Karpas-422 (cell line): ENCODE data around the gene C1orf226. TPM values are rescaled to one million over a fixed set of nuclear protein-coding genes. Genes with fewer than 3 reads are reported as not detected.

Experiments used
- DNase-seq: peaks from one replicate; pipeline ENCODE4 v3.0.0-alpha.2; 2015
- H2AFZ ChIP-seq: fragments of 200-600 bp; sonication (generic); 2 replicates; pipeline ENCODE4 v1.6.1; 2014; ENCODE audit warnings: antibody characterized with exemption, low read length, mixed read lengths
- H3K27ac ChIP-seq: fragments of 200-600 bp; sonication (generic); 2 replicates; pipeline ENCODE4 v1.5.1; 2014; ENCODE audit warnings: mild to moderate bottlenecking, low read length, moderate library complexity
- H3K27me3 ChIP-seq: fragments of 200-600 bp; sonication (generic); 2 replicates; pipeline ENCODE4 v1.6.1; 2014; ENCODE audit warnings: low read length, mixed read lengths
- H3K36me3 ChIP-seq: fragments of 200-600 bp; sonication (generic); 2 replicates; pipeline ENCODE4 v1.6.1; 2014; ENCODE audit warnings: low read length, mixed read lengths; ENCODE audit not compliant: insufficient read depth
- H3K4me1 ChIP-seq: fragments of 200-600 bp; sonication (generic); 2 replicates; pipeline ENCODE4 v1.6.1; 2014; ENCODE audit warnings: mild to moderate bottlenecking, low read length, mixed read lengths
- H3K4me2 ChIP-seq: fragments of 200-600 bp; sonication (generic); 2 replicates; pipeline ENCODE4 v1.6.1; 2014; ENCODE audit warnings: low read length, low read depth, mild to moderate bottlenecking; ENCODE audit not compliant: poor library complexity, severe bottlenecking
- H3K4me3 ChIP-seq: fragments of 200-600 bp; sonication (generic); 2 replicates; pipeline ENCODE4 v1.5.1; 2014; ENCODE audit warnings: mild to moderate bottlenecking, antibody characterized with exemption, low read length, mixed read lengths
- H3K79me2 ChIP-seq: fragments of 200-600 bp; sonication (generic); 2 replicates; pipeline ENCODE4 v1.6.1; 2014; ENCODE audit warnings: mild to moderate bottlenecking, low read length, mixed read lengths
- H3K9ac ChIP-seq: fragments of 200-600 bp; sonication (generic); 2 replicates; pipeline ENCODE4 v1.6.0; 2014; ENCODE audit warnings: low read length
- H3K9me2 ChIP-seq: fragments of 200-600 bp; sonication (generic), shearing (Covaris generic); replicated peaks from 2 replicates; pipeline ENCODE4 v1.6.0; 2014; ENCODE audit warnings: mild to moderate bottlenecking, low read length, moderate library complexity; ENCODE audit not compliant: insufficient read depth
- H3K9me3 ChIP-seq: fragments of 300-700, 200-600 bp; sonication (generic); 2 replicates; pipeline ENCODE4 v1.6.1; 2014; ENCODE audit warnings: low read length, mixed read lengths
- H4K20me1 ChIP-seq: fragments of 200-600 bp; sonication (generic); 2 replicates; pipeline ENCODE4 v1.6.1; 2014; ENCODE audit warnings: mild to moderate bottlenecking, antibody characterized with exemption, low read length, low read depth; ENCODE audit not compliant: insufficient read depth
- total RNA-seq: library from RNA; depleted of rRNA; stranded (reverse); fragments of >200 nt; shearing (Covaris generic); gene quantifications from 2 replicates; pipeline ENCODE4 v1.2.3, GENCODE V29; 2014; ENCODE audit warnings: low replicate concordance

C1orf226 gene
- total RNA-seq, 1 experiment from 2014 or later, result not detected

DNA sequence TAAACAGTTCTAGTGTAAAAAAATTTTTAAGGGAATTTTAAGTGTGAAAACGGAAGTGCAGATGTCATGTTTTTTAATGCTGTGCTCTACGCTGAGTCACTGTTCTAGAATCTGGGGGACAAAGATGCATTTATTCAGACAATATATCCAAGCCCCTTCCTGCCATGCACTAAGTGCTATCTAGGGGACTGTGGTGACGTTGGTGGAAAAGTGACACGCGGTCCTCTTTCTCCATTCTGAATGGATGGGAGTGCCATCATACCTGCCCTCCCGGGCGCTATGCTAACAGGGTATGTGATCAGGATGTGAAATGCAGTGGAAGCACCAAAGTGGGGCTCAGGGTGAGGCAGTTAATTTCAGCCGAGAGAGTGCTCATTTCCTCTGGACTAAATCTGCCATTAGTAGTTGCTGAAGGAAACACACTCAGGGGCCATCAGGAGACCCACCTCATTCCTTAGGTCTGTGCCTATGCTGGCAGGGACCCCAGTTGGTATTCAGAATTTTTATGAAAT is 6.6 kb downstream of the C1orf226 start:
- Histone ChIP-seq H3K9ac (no peak overlapping the region), H3K27me3 (no peaks in the 10 kb centered on the region), H3K9me2 (no peaks in the 10 kb centered on the region), H3K4me2 (no peak overlapping the region), H4K20me1 (no peaks in the 10 kb centered on the region), H3K27ac (no peak overlapping the region), H3K9me3 (no peaks in the 10 kb centered on the region), H3K4me3 (no peak overlapping the region), H2AFZ (no peak overlapping the region), H3K36me3 (no peaks in the 10 kb centered on the region), H3K79me2 (no peaks in the 10 kb centered on the region), H3K4me1 (peaks cover 7% of the 10 kb centered on the region)
- DNase-seq, result no peak

DNA sequence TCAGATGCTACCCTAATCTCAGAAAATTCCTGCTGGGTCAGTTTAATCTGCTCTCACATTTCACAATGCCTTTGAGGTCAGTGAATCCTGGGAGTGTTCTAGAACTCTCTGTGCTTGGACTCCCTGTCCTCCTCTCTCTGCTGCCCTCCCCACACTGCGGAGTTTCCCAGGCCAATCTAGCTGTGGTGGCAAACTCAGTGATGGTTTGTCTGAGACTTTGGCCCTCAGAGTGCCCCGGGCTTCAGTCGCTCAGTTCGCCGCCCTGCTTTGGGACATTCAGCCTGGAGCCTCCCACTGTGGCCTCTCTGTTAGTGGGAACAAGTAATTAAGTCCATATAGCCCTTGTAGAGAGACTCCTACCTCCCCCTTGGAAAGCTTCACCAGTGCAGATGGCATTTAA is 7.1 kb downstream of the C1orf226 start:
- H3K79me2 ChIP-seq, result no peaks in the 10 kb centered on the region
- no peak for DNase-seq
- peaks cover 7% of the 10 kb centered on the region for H3K4me1 ChIP-seq
- H3K27ac ChIP-seq, result no peak overlapping the region
- H3K27me3 ChIP-seq, result no peaks in the 10 kb centered on the region
- H3K9me3 ChIP-seq, result no peaks in the 10 kb centered on the region
- H3K4me2 ChIP-seq, result no peak overlapping the region
- no peaks in the 10 kb centered on the region for H4K20me1 ChIP-seq
- H3K36me3 ChIP-seq, result no peaks in the 10 kb centered on the region
- no peak overlapping the region for H3K4me3 ChIP-seq
- no peak overlapping the region for H3K9ac ChIP-seq
- no peaks in the 10 kb centered on the region for H3K9me2 ChIP-seq
- no peak overlapping the region for H2AFZ ChIP-seq

DNA sequence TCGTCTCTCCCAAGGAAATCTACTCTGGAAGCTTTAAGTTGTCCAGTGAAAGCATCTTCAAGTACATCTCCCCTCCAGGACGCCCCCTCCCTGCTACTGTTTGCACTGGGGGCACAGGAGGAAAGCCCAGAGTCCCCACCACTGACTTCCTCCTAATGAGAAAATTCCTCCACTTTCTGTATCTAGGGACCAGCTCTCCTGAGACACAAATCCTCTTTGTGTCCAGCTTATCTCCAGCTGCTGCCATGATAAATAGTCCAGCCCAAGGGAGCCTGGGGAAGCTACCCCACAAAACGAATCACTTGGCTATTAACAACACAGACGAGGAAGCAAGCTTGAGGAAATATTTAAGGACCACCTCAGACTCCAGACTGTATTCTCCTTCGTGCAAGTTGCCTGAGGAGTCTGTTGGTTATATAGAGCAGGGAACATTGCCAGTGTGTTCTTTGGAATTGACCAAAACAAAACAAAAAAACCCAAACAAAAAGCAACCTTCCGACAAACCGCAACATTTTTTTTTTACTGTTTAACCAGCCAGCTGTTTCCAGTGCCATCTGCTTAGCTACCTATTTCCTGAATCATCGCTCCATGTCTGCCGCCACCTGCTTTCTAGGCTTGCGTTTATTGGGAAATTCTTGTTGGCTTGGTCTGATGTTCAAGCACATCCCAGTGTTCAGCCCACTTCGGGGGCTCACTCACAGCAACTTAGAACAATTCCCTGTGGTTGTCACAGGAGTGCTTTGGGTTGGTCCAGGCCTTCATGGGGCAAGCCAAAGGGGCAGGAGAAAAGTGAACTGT is 7.7 kb downstream of the C1orf226 start:
- no peaks in the 10 kb centered on the region for H3K36me3 ChIP-seq
- H3K4me2 ChIP-seq, result no peak overlapping the region
- peaks cover 7% of the 10 kb centered on the region for H3K4me1 ChIP-seq
- no peaks in the 10 kb centered on the region for H3K9me3 ChIP-seq
- no peak overlapping the region for H3K4me3 ChIP-seq
- no peak overlapping the region for H3K27ac ChIP-seq
- no peaks in the 10 kb centered on the region for H4K20me1 ChIP-seq
- no peak overlapping the region for H3K9ac ChIP-seq
- no peak for DNase-seq
- H3K27me3 ChIP-seq, result no peaks in the 10 kb centered on the region
- no peaks in the 10 kb centered on the region for H3K9me2 ChIP-seq
- no peaks in the 10 kb centered on the region for H3K79me2 ChIP-seq
- H2AFZ ChIP-seq, result no peak overlapping the region

DNA sequence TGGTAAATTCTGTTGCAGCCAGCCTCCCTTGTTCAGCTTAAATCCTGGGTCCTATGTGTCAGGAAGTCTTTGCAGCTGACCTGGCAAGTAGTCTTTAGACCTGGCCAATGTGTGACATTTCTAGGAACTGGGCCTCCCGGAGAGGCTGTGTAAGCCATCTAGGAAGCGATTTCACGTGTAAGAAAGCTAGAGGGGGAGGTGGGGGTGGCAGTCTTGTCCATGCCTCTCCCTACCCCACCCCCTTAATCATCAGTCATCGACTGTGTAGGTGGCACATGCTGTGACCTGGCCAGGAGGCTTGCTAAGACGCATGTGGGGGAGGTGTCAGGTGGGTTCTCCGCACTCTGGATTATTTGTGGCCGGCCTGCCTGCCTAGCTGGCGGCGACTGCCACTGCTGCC is 8.4 kb downstream of the C1orf226 start:
- Histone ChIP-seq H3K9me3 (no peaks in the 10 kb centered on the region), H2AFZ (no peak overlapping the region), H3K4me2 (no peak overlapping the region), H4K20me1 (no peaks in the 10 kb centered on the region), H3K4me3 (no peak overlapping the region), H3K9me2 (no peaks in the 10 kb centered on the region), H3K79me2 (no peaks in the 10 kb centered on the region), H3K27me3 (no peaks in the 10 kb centered on the region), H3K36me3 (no peaks in the 10 kb centered on the region), H3K9ac (no peak overlapping the region), H3K27ac (no peak overlapping the region), H3K4me1 (peaks cover 7% of the 10 kb centered on the region)
- no peak for DNase-seq

DNA sequence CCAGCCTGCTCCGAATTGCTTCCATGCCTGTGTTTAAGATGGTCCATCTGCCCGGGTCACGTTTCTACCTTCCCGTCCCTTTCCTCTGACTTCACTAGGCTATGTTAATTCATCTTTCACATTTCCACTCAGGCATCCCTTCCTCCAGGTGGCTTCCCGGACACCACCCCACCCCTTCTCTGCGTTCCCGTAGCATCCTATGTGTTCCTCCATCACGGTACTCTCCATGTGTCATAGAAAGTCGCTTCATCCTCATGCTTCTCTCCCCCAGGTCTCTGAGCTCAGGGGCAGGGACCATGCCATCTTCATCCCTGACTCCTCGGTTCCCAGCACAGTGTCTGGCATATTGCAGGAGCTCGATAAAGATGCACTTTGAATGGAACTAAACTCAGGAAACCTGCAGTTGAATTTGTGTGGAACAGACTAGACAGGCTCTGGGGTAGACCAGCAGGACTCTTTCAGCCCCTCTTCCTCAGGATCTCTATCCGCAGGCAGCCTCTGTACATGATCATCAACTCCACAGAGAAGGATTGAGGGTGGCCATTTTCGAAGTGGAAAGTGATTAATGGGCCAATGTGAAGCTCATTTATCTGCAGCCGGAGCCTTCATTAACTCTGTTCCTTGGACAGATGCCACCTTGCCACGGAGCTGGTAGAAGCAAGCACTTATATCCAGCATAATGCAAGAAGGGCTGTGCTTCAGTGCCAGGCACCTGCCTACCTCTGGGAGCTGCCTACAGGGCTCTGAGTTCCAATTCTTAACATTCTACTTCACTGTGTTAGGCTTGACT is 9.1 kb downstream of the C1orf226 start:
- H3K9me3 ChIP-seq, result no peaks in the 10 kb centered on the region
- no peaks in the 10 kb centered on the region for H3K36me3 ChIP-seq
- peaks cover 7% of the 10 kb centered on the region for H3K4me1 ChIP-seq
- H4K20me1 ChIP-seq, result no peaks in the 10 kb centered on the region
- H3K9me2 ChIP-seq, result no peaks in the 10 kb centered on the region
- H3K4me3 ChIP-seq, result no peak overlapping the region
- H3K9ac ChIP-seq, result no peak overlapping the region
- H2AFZ ChIP-seq, result no peak overlapping the region
- no peak for DNase-seq
- no peaks in the 10 kb centered on the region for H3K27me3 ChIP-seq
- H3K79me2 ChIP-seq, result no peaks in the 10 kb centered on the region
- H3K27ac ChIP-seq, result no peak overlapping the region
- H3K4me2 ChIP-seq, result no peak overlapping the region

DNA sequence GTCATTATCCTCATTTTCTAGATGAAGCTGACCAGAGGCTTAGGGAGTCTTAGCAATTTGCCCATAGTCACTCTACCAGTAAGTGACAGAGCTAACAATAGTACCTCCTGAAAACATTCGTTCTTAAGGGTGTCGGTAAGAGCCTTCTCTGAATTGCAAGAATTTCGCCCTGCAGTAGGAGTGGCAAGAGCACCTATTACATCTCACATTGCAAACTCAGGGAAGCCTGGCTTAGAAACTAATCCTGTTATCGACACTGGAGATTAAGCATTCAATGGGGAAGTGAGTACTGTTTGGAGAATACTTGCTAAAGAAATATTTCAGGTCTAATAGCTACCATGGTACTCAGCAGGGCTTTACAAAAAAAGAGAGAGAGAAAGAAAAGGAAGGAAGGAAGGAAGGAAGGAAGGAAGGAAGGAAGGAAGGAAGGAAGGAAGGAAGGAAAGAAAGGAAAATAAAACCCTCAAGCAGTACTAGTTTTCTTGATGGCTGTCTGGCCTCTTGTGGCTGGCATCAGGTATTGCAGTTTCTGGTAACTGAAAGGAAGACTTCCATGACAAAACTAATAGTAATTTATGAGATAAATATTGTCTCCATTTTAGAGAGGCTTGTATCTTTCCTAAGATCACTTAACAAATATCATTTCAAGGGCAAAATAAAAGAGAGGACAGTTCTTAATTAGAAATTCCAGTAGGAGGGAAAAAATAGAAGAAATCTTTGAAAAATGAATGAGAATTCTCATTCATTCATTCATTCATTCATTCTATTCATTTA is 10.4 kb downstream of the C1orf226 start:
- Histone ChIP-seq H3K9ac (no peak overlapping the region), H3K4me1 (peaks cover 7% of the 10 kb centered on the region), H3K4me2 (no peak overlapping the region), H3K9me2 (no peaks in the 10 kb centered on the region), H3K79me2 (no peaks in the 10 kb centered on the region), H3K9me3 (no peaks in the 10 kb centered on the region), H3K4me3 (no peak overlapping the region), H3K36me3 (no peaks in the 10 kb centered on the region), H3K27ac (no peak overlapping the region), H3K27me3 (no peaks in the 10 kb centered on the region), H4K20me1 (no peaks in the 10 kb centered on the region), H2AFZ (no peak overlapping the region)
- DNase-seq, result peak; percentile 80

DNA sequence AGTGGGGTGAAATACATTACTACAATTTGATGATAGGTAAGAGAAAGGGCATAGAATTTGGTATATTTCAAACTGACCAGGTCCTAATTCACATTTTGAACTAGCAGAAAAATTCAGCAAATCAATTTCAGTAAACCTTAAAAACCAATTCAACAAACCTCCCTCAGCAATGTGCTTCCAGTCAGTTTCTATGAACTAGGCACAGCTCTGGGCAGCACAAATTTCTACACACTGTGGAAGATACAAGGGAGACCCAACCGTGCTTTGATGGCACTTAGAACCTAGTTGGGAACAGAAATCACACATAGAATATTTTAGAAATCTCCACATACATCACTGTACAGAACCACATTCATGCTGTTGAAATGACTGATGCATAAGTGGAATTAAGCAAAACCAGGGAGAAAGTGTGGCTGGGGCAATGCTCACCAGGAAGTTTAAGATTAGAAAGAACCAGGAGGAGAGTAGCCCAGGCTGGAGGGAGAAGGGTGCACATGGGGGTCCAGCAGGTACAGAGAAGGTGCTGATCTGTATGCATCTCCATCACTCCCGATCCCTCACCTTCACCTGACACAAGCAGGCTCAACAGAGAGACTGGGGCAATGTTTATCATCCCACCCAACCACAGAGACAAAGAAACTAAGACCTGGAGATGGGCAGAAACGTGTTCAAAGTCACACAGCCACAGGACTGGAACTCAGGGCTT is 14.8 kb downstream of the C1orf226 start:
- H2AFZ ChIP-seq, result no peak overlapping the region
- no peaks in the 10 kb centered on the region for H3K79me2 ChIP-seq
- no peaks in the 10 kb centered on the region for H3K36me3 ChIP-seq
- H3K4me3 ChIP-seq, result no peak overlapping the region
- no peak overlapping the region for H3K27ac ChIP-seq
- H3K4me1 ChIP-seq, result peaks cover 7% of the 10 kb centered on the region
- no peak overlapping the region for H3K4me2 ChIP-seq
- H3K27me3 ChIP-seq, result no peaks in the 10 kb centered on the region
- no peak for DNase-seq
- no peak overlapping the region for H3K9ac ChIP-seq
- no peaks in the 10 kb centered on the region for H4K20me1 ChIP-seq
- no peaks in the 10 kb centered on the region for H3K9me2 ChIP-seq
- H3K9me3 ChIP-seq, result no peaks in the 10 kb centered on the region
